ENCODE measurements around the gene PCED1A.

PCED1A gene

GRCh38 chr20:2846698-2847097 lies 6.2 kb upstream of the PCED1A start:
- H3K27ac ChIP-seq (ENCODE audit: low read depth, low read length, poor library complexity, severe bottlenecking), result no peak overlapping the region
- no peaks in the 10 kb centered on the region for H3F3A ChIP-seq (ENCODE audit: insufficient read depth, low read length)
- H3K9ac ChIP-seq (ENCODE audit: low read length), result no peak overlapping the region
- H3K27me3 ChIP-seq (ENCODE audit: insufficient read depth, low read length), result no peaks in the 10 kb centered on the region
- 0 out of 2 replicates have a peak, but pooled peaks cover 3% of the 10 kb centered on the region for H3K36me3 ChIP-seq (ENCODE audit: insufficient read depth, low read length)
- no peaks in the 10 kb centered on the region for H3K9me3 ChIP-seq (ENCODE audit: low read length)
- peaks cover 4% of the 10 kb centered on the region for H3K4me1 ChIP-seq (ENCODE audit: insufficient read depth, low read length, severe bottlenecking)
- H2AFZ ChIP-seq (ENCODE audit: low read length), result no peak overlapping the region
- TF ChIP-seq CTCF (IDR thresholded peaks at IDR 0.05; ENCODE audit: low read length) (no peak), EZH2 (IDR thresholded peaks at IDR 0.05; ENCODE audit: borderline replicate concordance, low read length) (no peak)
- no peaks in the 10 kb centered on the region for H3K9me2 ChIP-seq (ENCODE audit: low read depth, low read length)
- no peak overlapping the region for H3K4me3 ChIP-seq (ENCODE audit: low read depth, low read length, poor library complexity, severe bottlenecking)
- no peaks in the 10 kb centered on the region for H4K20me1 ChIP-seq (ENCODE audit: insufficient read depth, low read length)
- no peaks in the 10 kb centered on the region for H3K79me2 ChIP-seq (ENCODE audit: insufficient read depth, low read length)
- no peak overlapping the region for H3K4me2 ChIP-seq (ENCODE audit: low read length)

- Histone ChIP-seq H3K4me2 (ENCODE audit: low read length) (no peak overlapping the region), H3K27me3 (ENCODE audit: insufficient read depth, low read length) (no peaks in the 10 kb centered on the region), H3K27ac (ENCODE audit: low read depth, low read length, poor library complexity, severe bottlenecking) (no peak overlapping the region), H3K4me1 (ENCODE audit: insufficient read depth, low read length, severe bottlenecking) (peaks cover 9% of the 10 kb centered on the region), H2AFZ (ENCODE audit: low read length) (no peak overlapping the region), H3K36me3 (ENCODE audit: insufficient read depth, low read length) (0 out of 2 replicates have a peak, but pooled peaks cover 3% of the 10 kb centered on the region), H3K79me2 (ENCODE audit: insufficient read depth, low read length) (no peaks in the 10 kb centered on the region), H3K9ac (ENCODE audit: low read length) (no peak overlapping the region), H3K9me2 (ENCODE audit: low read depth, low read length) (no peaks in the 10 kb centered on the region), H3F3A (ENCODE audit: insufficient read depth, low read length) (no peaks in the 10 kb centered on the region), H3K4me3 (ENCODE audit: low read depth, low read length, poor library complexity, severe bottlenecking) (no peak overlapping the region), H4K20me1 (ENCODE audit: insufficient read depth, low read length) (no peaks in the 10 kb centered on the region), H3K9me3 (ENCODE audit: low read length) (no peaks in the 10 kb centered on the region)
- TF ChIP-seq EZH2 (IDR thresholded peaks at IDR 0.05; ENCODE audit: borderline replicate concordance, low read length) (no peak), CTCF (IDR thresholded peaks at IDR 0.05; ENCODE audit: low read length) (no peak)
These were observed 5.2 kb upstream of the PCED1A start for GRCh38 chr20:2845607-2846006.

GRCh38 chr20:2840967-2841531 lies 594 bp upstream of the PCED1A start:
- Histone ChIP-seq H3K9ac (ENCODE audit: low read length) (peak overlapping the region; percentile 78), H3K4me1 (ENCODE audit: insufficient read depth, low read length, severe bottlenecking) (peaks cover 31% of the 10 kb centered on the region), H3K79me2 (ENCODE audit: insufficient read depth, low read length) (no peaks in the 10 kb centered on the region), H3K27me3 (ENCODE audit: insufficient read depth, low read length) (no peaks in the 10 kb centered on the region), H3K27ac (ENCODE audit: low read depth, low read length, poor library complexity, severe bottlenecking) (no peak overlapping the region), H3K4me2 (ENCODE audit: low read length) (peak overlapping the region; percentile 94), H2AFZ (ENCODE audit: low read length) (0 out of 2 replicates have a peak overlapping the region, but pooled peaks have one; percentile 81), H3F3A (ENCODE audit: insufficient read depth, low read length) (no peaks in the 10 kb centered on the region), H3K4me3 (ENCODE audit: low read depth, low read length, poor library complexity, severe bottlenecking) (peak overlapping the region; percentile 96), H3K36me3 (ENCODE audit: insufficient read depth, low read length) (0 out of 2 replicates have a peak, but pooled peaks cover 6% of the 10 kb centered on the region), H3K9me2 (ENCODE audit: low read depth, low read length) (no peaks in the 10 kb centered on the region), H3K9me3 (ENCODE audit: low read length) (no peaks in the 10 kb centered on the region), H4K20me1 (ENCODE audit: insufficient read depth, low read length) (no peaks in the 10 kb centered on the region)
- TF ChIP-seq CTCF (IDR thresholded peaks at IDR 0.05; ENCODE audit: low read length) (no peak), EZH2 (IDR thresholded peaks at IDR 0.05; ENCODE audit: borderline replicate concordance, low read length) (no peak)

All from OCI-LY1 (cell line).